Right lobe of liver (tissue), 4 donors: Measurements from ENCODE around the gene COLEC12.

Experiments
- CTCF ChIP-seq, 4 donors: fragments of 200-600 bp in 3 of 4; fragments of 450-650 bp in 1 of 4; IDR thresholded peaks; one replicate each; pipeline versions ENCODE4 v1.5.1 to v1.8.0; 2016 to 2022; ENCODE audit warnings: antibody characterized with exemption in 4 of 4, mild to moderate bottlenecking in 2 of 4
- POLR2A ChIP-seq: fragments of 450-650 bp; IDR thresholded peaks from one replicate; pipeline ENCODE4 v1.6.1; 2017; ENCODE audit warnings: antibody characterized with exemption, mild to moderate bottlenecking
- donor health status: DM: no; HTN: no; CAD: no.
- donor health status: DM: no; HTN: no; CAD: no.
- donor health status: DM: no; HTN: yes; CAD: no.

GRCh38 chr18:505483-506122 is 5.1 kb upstream of the COLEC12 start:
- TF ChIP-seq POLR2A (no peak), CTCF (IDR thresholded peaks at IDR 0.05) (no peak)
